ENCODE results near the gene GLT8D1. TPM values are rescaled to one million over a fixed set of nuclear protein-coding genes. Genes with fewer than 3 reads are reported as not detected.
A peak's percentile ranks its signal among the peaks of the same experiment; 100 is the strongest.

GLT8D1 gene
- total and polyA plus RNA-seq, 2 of the 13 experiments (the other 11 are each of a cell fraction or from before 2014, with no cell fraction given), result 110 to 121 TPM

DNA sequence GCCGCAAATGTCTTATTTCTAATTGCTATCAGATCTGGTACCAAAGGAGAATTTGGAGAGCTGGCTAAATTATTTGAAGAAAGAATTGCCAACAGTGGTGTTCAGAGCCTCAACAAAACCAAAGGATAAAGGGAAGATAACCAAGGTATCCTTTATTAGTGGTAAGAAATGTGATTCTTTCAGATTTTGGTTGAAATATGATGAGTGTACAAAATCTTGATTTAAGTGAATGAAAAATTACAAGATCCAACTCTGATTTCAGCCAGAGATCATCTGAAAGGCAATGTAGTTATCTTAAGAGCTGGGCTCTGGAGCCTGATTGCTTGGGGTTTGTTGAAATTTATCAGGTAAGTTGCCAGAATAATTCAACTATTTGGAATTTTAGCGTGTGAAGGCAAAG lies 15.0 kb downstream of the GLT8D1 start:
- WGBS (ENCODE audit: low lambda C conversion rate), result 100% methylated on average over 2 of the region's 2 CpGs
- no peak for FAIRE-seq
- BruUV-seq (replicated peaks), result no TSS peak

GRCh38 chr3:52689151-52689550 lies 16.4 kb downstream of the GLT8D1 start:
- no peak overlapping the region for H3K27ac ChIP-seq (ENCODE audit: extremely low read length, insufficient read depth, low read length)
- no peaks in the 10 kb centered on the region; a peak in 1 of 5 replicates for H3K27me3 ChIP-seq (ENCODE audit: control insufficient read depth in 1 of 2, insufficient read depth in 2 of 2, low read length in 2 of 2)
- DNase-seq (ENCODE audit: low spot score) (no peak), ATAC-seq (no peak), FAIRE-seq (no peak)
- peaks cover 27 to 68% of the 10 kb centered on the region in 2 experiments for H3K36me3 ChIP-seq (replicated peaks in 1 of 2; ENCODE audit: control insufficient read depth in 1 of 2, insufficient read depth in 2 of 2, low read length in 2 of 2)
- no peak overlapping the region; the same call in 1 of the 2 replicates for H3K9ac ChIP-seq (ENCODE audit: insufficient read depth, low read depth, low read length)
- ChIA-PET POLR2A (interaction anchor here (1.4 to 12.6 kb wide), 2 partner anchors 10 to 16 kb away, joined by 3 to 118 read pairs; partner anchors contain the start of genes GLT8D1 and SPCS1), CTCF (ENCODE audit: low intra/inter-chr PET ratio, low total read pairs) (no interaction called here)
- no peak overlapping the region for H2AFZ ChIP-seq (ENCODE audit: low read length)
- peaks cover 19% of the 10 kb centered on the region for H4K20me1 ChIP-seq (ENCODE audit: insufficient read depth, low read length)
- peaks cover 64% of the 10 kb centered on the region for H3K4me1 ChIP-seq (ENCODE audit: insufficient read depth, low read length)
- no TSS peak for BruUV-seq (replicated peaks)
- WGBS (ENCODE audit: low lambda C conversion rate), result 96% methylated on average over 3 of the region's 3 CpGs
- H3K4me3 ChIP-seq (replicated peaks in 1 of 3; ENCODE audit: insufficient read depth in 1 of 3, low read depth in 2 of 3, low read length in 3 of 3), result no peak overlapping the region
- in situ Hi-C loops (cut with HindIII; ENCODE audit: extremely low pct_ligation_motif_present, low pct_unique_long_range_greater_than_20kb) (loop anchor here (10.0 kb wide), 1 partner anchor 234 kb away; the partner anchor contains the start of genes NISCH and TNNC1), intact Hi-C loops (cut with micrococcal nuclease; ENCODE audit: unreplicated experiment) (no loop called here)
- no peaks in the 10 kb centered on the region for H3K9me3 ChIP-seq (ENCODE audit: low read length)
- peak overlapping the region; percentile 94; the same call in 1 of the 2 replicates for H3K4me2 ChIP-seq (ENCODE audit: low read depth, low read length)
- peaks cover 53% of the 10 kb centered on the region for H3K79me2 ChIP-seq (ENCODE audit: insufficient read depth, low read length)
- no peak for TF ChIP-seq ZNF784 (CRISPR knock-in tag; IDR thresholded peaks at IDR 0.05; ENCODE audit: borderline replicate concordance)
- no peak for TF ChIP-seq SKIL (CRISPR knock-in tag; IDR thresholded peaks at IDR 0.05; ENCODE audit: borderline replicate concordance)
- no peak for TF ChIP-seq NCOR1 (IDR thresholded peaks at IDR 0.05; ENCODE audit: borderline replicate concordance, low read length)
- TF ChIP-seq, protein P1, sequence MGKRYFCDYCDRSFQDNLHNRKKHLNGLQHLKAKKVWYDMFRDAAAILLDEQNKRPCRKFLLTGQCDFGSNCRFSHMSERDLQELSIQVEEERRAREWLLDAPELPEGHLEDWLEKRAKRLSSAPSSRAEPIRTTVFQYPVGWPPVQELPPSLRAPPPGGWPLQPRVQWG (CRISPR knock-in tag; IDR thresholded peaks at IDR 0.05; ENCODE audit: borderline replicate concordance, low read depth), result no peak
- TF ChIP-seq GLMP (CRISPR knock-in tag; IDR thresholded peaks at IDR 0.05; ENCODE audit: borderline replicate concordance), result no peak
- TF ChIP-seq GPN1 (CRISPR knock-in tag; IDR thresholded peaks at IDR 0.05; ENCODE audit: borderline replicate concordance), result no peak
- TF ChIP-seq ZC3H13 (CRISPR knock-in tag; IDR thresholded peaks at IDR 0.05), result no peak
- no peak for TF ChIP-seq ZNF773 (CRISPR knock-in tag; IDR thresholded peaks at IDR 0.05; ENCODE audit: borderline replicate concordance)
- no peak for TF ChIP-seq NFKBIZ (CRISPR knock-in tag; IDR thresholded peaks at IDR 0.05)

More for the DNA sequence above, 15.0 kb downstream of the GLT8D1 start:
- no peaks in the 10 kb centered on the region for H3K9me3 ChIP-seq (ENCODE audit: low read length)
- H4K20me1 ChIP-seq (ENCODE audit: insufficient read depth, low read length), result peaks cover 19% of the 10 kb centered on the region
- intact Hi-C loops (cut with micrococcal nuclease; ENCODE audit: unreplicated experiment), result no loop called here
- H3K27me3 ChIP-seq (ENCODE audit: control insufficient read depth in 1 of 2, insufficient read depth in 2 of 2, low read length in 2 of 2), result no peaks in the 10 kb centered on the region; a peak in 1 of 5 replicates
- ChIA-PET POLR2A (interaction anchor here (12.6 kb wide), 1 partner anchor 14 kb away, joined by 118 read pairs; the partner anchor contains the start of genes GLT8D1 and SPCS1), CTCF (ENCODE audit: low intra/inter-chr PET ratio, low total read pairs) (no interaction called here)
- H3K79me2 ChIP-seq (ENCODE audit: insufficient read depth, low read length), result peaks cover 44% of the 10 kb centered on the region
- no peak overlapping the region for H3K4me2 ChIP-seq (ENCODE audit: low read depth, low read length)
- peaks cover 28 to 82% of the 10 kb centered on the region in 2 experiments for H3K36me3 ChIP-seq (replicated peaks in 1 of 2; ENCODE audit: control insufficient read depth in 1 of 2, insufficient read depth in 2 of 2, low read length in 2 of 2)
- in situ Hi-C loops (cut with HindIII; ENCODE audit: extremely low pct_ligation_motif_present, low pct_unique_long_range_greater_than_20kb), result no loop called here
- H3K4me1 ChIP-seq (ENCODE audit: insufficient read depth, low read length), result peaks cover 58% of the 10 kb centered on the region
- TF ChIP-seq MAFK (conservative IDR thresholded peaks at IDR 0.05 in 1 of 2, IDR thresholded peaks at IDR 0.05 in 1 of 2; ENCODE audit: low read length in 2 of 2) (peak; percentile 60 to 74), ZNF674 (CRISPR knock-in tag; IDR thresholded peaks at IDR 0.05; ENCODE audit: low read depth) (no peak), MAFF (IDR thresholded peaks at IDR 0.05; ENCODE audit: low read depth, low read length) (peak; percentile 55)
- no peak overlapping the region for H3K27ac ChIP-seq (ENCODE audit: extremely low read length, insufficient read depth, low read length)
- H3K9ac ChIP-seq (ENCODE audit: insufficient read depth, low read depth, low read length), result no peak overlapping the region
- DNase-seq (ENCODE audit: low spot score) (no peak), ATAC-seq (no peak)
- no peak overlapping the region for H3K4me3 ChIP-seq (replicated peaks in 1 of 3; ENCODE audit: insufficient read depth in 1 of 3, low read depth in 2 of 3, low read length in 3 of 3)
- no peak overlapping the region for H2AFZ ChIP-seq (ENCODE audit: low read length)

All from HepG2 (cell line).